Omental fat pad (tissue), 4 donors: ENCODE measurements around the gene HTR2B. TPM values are rescaled to one million over a fixed set of nuclear protein-coding genes. Genes with fewer than 3 reads are reported as not detected.
"Not testable (repeated sequence)": the region's sequence is repeated elsewhere in the genome, so short reads cannot be mapped to it uniquely, and the experiment has no call there.

Experiments used
- ATAC-seq: fragments of 150-250 bp; one replicate; pipeline ENCODE4 v1.9.1; 2016; ENCODE audit warnings: mild to moderate bottlenecking, moderate library complexity; ENCODE audit not compliant: low FRiP score
- DNase-seq: peaks from one replicate; pipeline ENCODE4 v3.0.0-alpha.2; 2019; ENCODE audit warnings: low spot score
- CTCF ChIP-seq, 3 donors: fragments of 450-650 bp; IDR thresholded peaks; one replicate each; pipeline ENCODE4 v1.5.1; 2016 to 2017; ENCODE audit warnings: antibody characterized with exemption in 3 of 3, mild to moderate bottlenecking in 3 of 3, moderate library complexity in 2 of 3
- total RNA-seq, 4 donors: library from RNA; depleted of rRNA; stranded (reverse); fragments of >200 nt; gene quantifications; one replicate each; pipeline ENCODE4 v1.1.0, GENCODE V29; 2016

Gene HTR2B
- total RNA-seq, 4 donors from 2014 or later, result 0.37 to 1.5 (median 0.87) TPM

GRCh38 chr2:231115651-231116050 lies 9.2 kb downstream of the HTR2B start:
- DNase-seq (no peak), ATAC-seq (no peak)
- no peak for TF ChIP-seq CTCF (IDR thresholded peaks at IDR 0.05)

GRCh38 chr2:231113489-231113888 lies 11.4 kb downstream of the HTR2B start:
- no peak for DNase-seq
- TF ChIP-seq CTCF (IDR thresholded peaks at IDR 0.05), result no peak
- no peak for ATAC-seq

GRCh38 chr2:231111987-231112386 lies 12.9 kb downstream of the HTR2B start:
- ATAC-seq, result no peak
- no peak for TF ChIP-seq CTCF (IDR thresholded peaks at IDR 0.05)
- no peak for DNase-seq

GRCh38 chr2:231110551-231110950 lies 14.3 kb downstream of the HTR2B start:
- ATAC-seq (no peak), DNase-seq (no peak)
- no peak for TF ChIP-seq CTCF (IDR thresholded peaks at IDR 0.05)

- ATAC-seq (peak; percentile 91), DNase-seq (peak; percentile 68)
- TF ChIP-seq CTCF (IDR thresholded peaks at IDR 0.05), result no peak
These were observed 20.6 kb downstream of the HTR2B start for GRCh38 chr2:231104115-231104713.

- no peak for ATAC-seq
- TF ChIP-seq CTCF (IDR thresholded peaks at IDR 0.05), result no peak
- no peak for DNase-seq
These were observed 22.1 kb downstream of the HTR2B start for GRCh38 chr2:231102772-231103171.

- no peak for ATAC-seq
- TF ChIP-seq CTCF (IDR thresholded peaks at IDR 0.05), result no peak
- no peak for DNase-seq
These were observed 23.9 kb downstream of the HTR2B start for GRCh38 chr2:231100990-231101389.

GRCh38 chr2:231100321-231100720 lies 24.5 kb downstream of the HTR2B start:
- not testable (repeated sequence) for ATAC-seq, DNase-seq
